ENCODE results near the gene C2orf78.
A peak's percentile ranks its signal among the peaks of the same experiment; 100 is the strongest.

The C2orf78 gene

GRCh38 chr2:73838889-73839534, 55.0 kb downstream of the C2orf78 start:
- H3K4me3 ChIP-seq (ENCODE audit: low read length) = no peak overlapping the region
- no peak overlapping the region for H3K27ac ChIP-seq (ENCODE audit: low read length)
- H4K20me1 ChIP-seq (ENCODE audit: insufficient read depth, low read length) = no peaks in the 10 kb centered on the region
- H3K27me3 ChIP-seq (ENCODE audit: low read depth, low read length) = no peaks in the 10 kb centered on the region
- H3K9me3 ChIP-seq (ENCODE audit: insufficient read depth, low read length) = no peaks in the 10 kb centered on the region
- no peak overlapping the region for H3K4me2 ChIP-seq (ENCODE audit: low read length)
- no peaks in the 10 kb centered on the region for H3K79me2 ChIP-seq (ENCODE audit: low read length)
- no peaks in the 10 kb centered on the region for H3K4me1 ChIP-seq (ENCODE audit: low read length)
- no peak overlapping the region for H3K9ac ChIP-seq (ENCODE audit: low read length)
- H2AFZ ChIP-seq (ENCODE audit: low read depth, low read length) = no peak overlapping the region
- peaks cover 17% of the 10 kb centered on the region for H3K36me3 ChIP-seq (replicated peaks; ENCODE audit: low read depth, low read length)
- TF ChIP-seq CTCF (IDR thresholded peaks at IDR 0.05; ENCODE audit: low read depth, low read length) = no peak
- no peak for TF ChIP-seq EZH2phosphoT487 (IDR thresholded peaks at IDR 0.05; ENCODE audit: low read depth)

GRCh38 chr2:73839653-73840411, 55.8 kb downstream of the C2orf78 start:
- Histone ChIP-seq H3K4me3 (ENCODE audit: low read length) (no peak overlapping the region), H3K27me3 (ENCODE audit: low read depth, low read length) (no peaks in the 10 kb centered on the region), H3K9me3 (ENCODE audit: insufficient read depth, low read length) (no peaks in the 10 kb centered on the region), H4K20me1 (ENCODE audit: insufficient read depth, low read length) (no peaks in the 10 kb centered on the region), H3K9ac (ENCODE audit: low read length) (no peak overlapping the region), H2AFZ (ENCODE audit: low read depth, low read length) (no peak overlapping the region), H3K27ac (ENCODE audit: low read length) (no peak overlapping the region), H3K36me3 (replicated peaks; ENCODE audit: low read depth, low read length) (peaks cover 20% of the 10 kb centered on the region), H3K4me2 (ENCODE audit: low read length) (no peak overlapping the region), H3K4me1 (ENCODE audit: low read length) (no peaks in the 10 kb centered on the region), H3K79me2 (ENCODE audit: low read length) (no peaks in the 10 kb centered on the region)
- TF ChIP-seq EZH2phosphoT487 (IDR thresholded peaks at IDR 0.05; ENCODE audit: low read depth) (no peak), CTCF (IDR thresholded peaks at IDR 0.05; ENCODE audit: low read depth, low read length) (peak; percentile 28)

- Histone ChIP-seq H3K9me3 (ENCODE audit: insufficient read depth, low read length) (no peaks in the 10 kb centered on the region), H3K4me1 (ENCODE audit: low read length) (no peaks in the 10 kb centered on the region), H3K36me3 (replicated peaks; ENCODE audit: low read depth, low read length) (peaks cover 28% of the 10 kb centered on the region), H2AFZ (ENCODE audit: low read depth, low read length) (no peak overlapping the region), H4K20me1 (ENCODE audit: insufficient read depth, low read length) (no peaks in the 10 kb centered on the region), H3K27me3 (ENCODE audit: low read depth, low read length) (no peaks in the 10 kb centered on the region), H3K27ac (ENCODE audit: low read length) (no peak overlapping the region), H3K4me2 (ENCODE audit: low read length) (no peak overlapping the region), H3K79me2 (ENCODE audit: low read length) (no peaks in the 10 kb centered on the region), H3K9ac (ENCODE audit: low read length) (no peak overlapping the region), H3K4me3 (ENCODE audit: low read length) (no peak overlapping the region)
- TF ChIP-seq EZH2phosphoT487 (IDR thresholded peaks at IDR 0.05; ENCODE audit: low read depth) = no peak
- no peak for TF ChIP-seq CTCF (IDR thresholded peaks at IDR 0.05; ENCODE audit: low read depth, low read length)
Measured at GRCh38 chr2:73841912-73842738, 58.1 kb downstream of the C2orf78 start.

GRCh38 chr2:73842739-73843019, 58.7 kb downstream of the C2orf78 start:
- no peak overlapping the region for H2AFZ ChIP-seq (ENCODE audit: low read depth, low read length)
- H3K79me2 ChIP-seq (ENCODE audit: low read length) = no peaks in the 10 kb centered on the region
- H3K36me3 ChIP-seq (replicated peaks; ENCODE audit: low read depth, low read length) = peaks cover 31% of the 10 kb centered on the region
- H3K4me1 ChIP-seq (ENCODE audit: low read length) = no peaks in the 10 kb centered on the region
- H3K4me3 ChIP-seq (ENCODE audit: low read length) = no peak overlapping the region
- no peak overlapping the region for H3K9ac ChIP-seq (ENCODE audit: low read length)
- no peak overlapping the region for H3K4me2 ChIP-seq (ENCODE audit: low read length)
- H4K20me1 ChIP-seq (ENCODE audit: insufficient read depth, low read length) = no peaks in the 10 kb centered on the region
- H3K27ac ChIP-seq (ENCODE audit: low read length) = no peak overlapping the region
- TF ChIP-seq EZH2phosphoT487 (IDR thresholded peaks at IDR 0.05; ENCODE audit: low read depth) = no peak
- H3K27me3 ChIP-seq (ENCODE audit: low read depth, low read length) = no peaks in the 10 kb centered on the region
- H3K9me3 ChIP-seq (ENCODE audit: insufficient read depth, low read length) = no peaks in the 10 kb centered on the region

All from OCI-LY3 (cell line).